ENCODE results near the gene OPRD1.

The OPRD1 gene

DNA sequence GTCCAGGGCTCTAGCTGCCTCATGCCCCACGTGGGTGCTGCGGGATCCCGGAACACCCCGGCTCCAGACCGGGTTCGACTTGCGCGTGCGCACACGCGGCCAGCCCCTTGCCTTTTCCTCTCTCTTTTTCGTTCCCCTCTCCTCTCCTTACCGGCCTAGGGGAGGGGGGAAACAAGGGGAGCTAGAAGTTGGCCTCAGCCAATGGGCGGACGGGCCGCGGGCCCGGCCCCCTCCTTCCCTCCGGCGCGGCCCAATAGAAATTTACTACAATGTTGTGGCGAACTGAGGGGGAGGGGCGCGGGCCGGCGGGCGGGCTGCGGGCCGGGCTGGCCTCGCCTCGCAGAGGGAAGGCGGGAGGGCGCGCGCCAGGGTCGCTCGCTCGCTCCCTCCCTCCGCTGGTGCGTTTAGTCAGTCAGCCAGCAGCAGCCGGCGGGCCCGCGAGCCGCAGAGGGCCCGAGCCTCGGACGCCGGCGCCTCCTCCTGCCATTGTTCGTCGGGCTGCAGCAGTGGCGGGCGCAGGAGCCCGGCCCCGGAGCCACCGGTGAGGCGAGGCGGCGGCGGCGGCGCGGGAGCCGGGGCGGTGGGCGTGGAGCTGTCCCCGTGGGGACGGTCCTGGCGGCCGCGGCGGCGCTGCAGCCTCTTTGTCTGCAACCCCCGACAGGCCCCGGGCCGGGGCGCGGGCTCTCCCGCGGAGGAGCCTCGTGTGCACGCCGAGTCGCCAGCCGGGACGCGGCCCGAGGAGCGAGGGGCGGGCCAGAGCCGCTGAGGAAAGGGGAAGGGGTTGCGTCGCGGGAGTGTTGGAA lies 102.5 kb downstream of the OPRD1 start, which contains the start of gene EPB41:
Gene EPB41, plus strand, starts transcription at position 342 of the 803 bp plus-strand sequence. CDS start 72,869 bp downstream, outside the sequence.
- peak; percentile 98 for DNase-seq

DNA sequence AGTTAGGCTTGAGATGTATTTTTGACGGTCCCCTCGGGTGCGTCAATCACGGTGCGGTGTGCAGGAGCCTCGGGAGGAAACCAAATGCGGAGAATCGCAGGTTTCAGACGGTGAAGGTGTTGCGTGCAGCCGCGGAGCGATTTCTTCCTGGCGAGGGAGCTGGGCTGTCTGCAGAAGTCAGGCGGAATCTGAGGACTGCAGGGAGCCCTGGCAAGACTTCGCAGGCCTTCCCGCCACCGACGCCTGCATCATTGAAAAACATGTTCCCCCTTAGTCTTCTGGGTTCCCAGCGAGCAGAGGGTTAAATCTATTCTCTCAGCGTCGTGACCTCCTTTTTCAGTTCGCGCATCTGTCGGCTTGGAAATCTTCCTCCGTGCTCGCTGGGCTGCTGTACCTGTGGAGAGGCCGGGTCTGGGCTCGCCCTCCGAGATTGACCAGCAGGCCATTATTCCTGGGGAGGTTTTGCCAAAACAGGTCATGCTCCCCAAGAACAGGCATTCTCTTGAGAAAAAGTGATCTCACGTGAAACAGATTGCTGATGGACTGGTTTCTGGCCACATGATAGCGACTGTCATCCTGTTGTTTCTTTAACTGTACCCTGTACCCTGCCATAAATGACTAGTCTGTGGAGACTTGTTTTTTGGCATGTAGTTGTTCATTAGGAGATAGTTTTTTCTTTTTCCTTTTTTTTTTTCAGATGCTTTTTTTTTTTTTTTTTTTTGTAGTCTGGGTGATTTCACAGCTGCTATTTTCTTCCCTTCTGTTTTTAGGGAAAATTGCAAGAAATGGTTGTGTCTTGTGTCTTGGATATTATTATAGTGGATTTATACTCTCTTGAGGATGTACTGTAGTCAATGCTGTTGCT lies 103.3 kb downstream of the OPRD1 start:
- peak; percentile 73 for DNase-seq

GRCh38 chr1:28917757-28918118 lies 105.8 kb downstream of the OPRD1 start:
- peak; percentile 17 for DNase-seq
